Activated T-helper 1 cell treated with anti-CD3 and anti-CD28 coated beads, Interleukin-2, amount 50 U/mL, for 16 hours (primary cell): Measurements from ENCODE around the gene CELSR2.
"Not testable (repeated sequence)": the region's sequence is repeated elsewhere in the genome, so short reads cannot be mapped to it uniquely, and the experiment has no call there.

ENCODE experiments used
- DNase-seq, 2 donors: peaks; one replicate each; pipeline ENCODE4 v3.0.0-alpha.2; 2020; ENCODE audit warnings: low read depth in 1 of 2, low spot score in 1 of 2

CELSR2 gene

DNA sequence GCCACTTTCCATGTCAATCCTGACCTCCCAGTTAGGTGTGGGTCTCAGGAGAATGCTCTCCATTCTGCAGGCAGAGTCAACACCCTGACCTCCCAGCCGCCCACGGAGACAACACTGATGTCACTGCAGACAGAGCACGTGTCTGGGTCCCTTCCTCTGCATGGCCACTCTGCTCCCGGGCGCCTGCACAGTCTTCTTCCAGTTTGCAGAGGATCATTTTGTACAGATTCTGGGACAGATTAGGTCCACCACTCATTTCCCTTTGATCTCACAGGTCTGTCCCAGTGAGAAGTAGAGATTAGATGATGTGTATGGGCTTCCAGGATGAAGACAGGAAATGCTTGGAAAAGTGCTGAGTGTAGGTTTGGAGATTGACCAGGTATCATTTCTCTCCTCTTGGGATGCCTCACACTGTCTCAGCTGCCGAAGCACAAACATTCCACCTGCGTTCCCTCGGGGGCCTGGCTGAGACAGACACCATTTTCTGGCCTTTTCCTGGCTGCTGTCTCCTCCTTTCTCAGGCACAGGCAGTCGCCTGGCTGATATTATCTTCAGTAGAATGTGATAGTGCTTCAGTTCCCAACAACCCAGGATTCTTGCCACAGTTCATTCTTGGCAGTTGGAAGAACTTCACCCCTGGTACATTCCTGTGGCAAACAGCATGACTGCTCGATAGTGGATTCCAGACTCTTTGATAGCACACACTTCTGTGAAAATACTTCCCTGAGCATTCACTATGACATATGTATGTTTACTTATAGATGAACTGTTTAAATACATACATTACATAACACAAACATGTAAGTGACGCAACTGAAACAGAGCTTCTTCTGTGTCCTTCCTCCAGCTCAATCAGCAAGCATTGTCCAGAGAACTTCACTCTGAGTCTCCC lies 49.6 kb downstream of the CELSR2 start:
- DNase-seq, result no peak

GRCh38 chr1:109299558-109300343 lies 50.4 kb downstream of the CELSR2 start:
- DNase-seq, result no peak

DNA sequence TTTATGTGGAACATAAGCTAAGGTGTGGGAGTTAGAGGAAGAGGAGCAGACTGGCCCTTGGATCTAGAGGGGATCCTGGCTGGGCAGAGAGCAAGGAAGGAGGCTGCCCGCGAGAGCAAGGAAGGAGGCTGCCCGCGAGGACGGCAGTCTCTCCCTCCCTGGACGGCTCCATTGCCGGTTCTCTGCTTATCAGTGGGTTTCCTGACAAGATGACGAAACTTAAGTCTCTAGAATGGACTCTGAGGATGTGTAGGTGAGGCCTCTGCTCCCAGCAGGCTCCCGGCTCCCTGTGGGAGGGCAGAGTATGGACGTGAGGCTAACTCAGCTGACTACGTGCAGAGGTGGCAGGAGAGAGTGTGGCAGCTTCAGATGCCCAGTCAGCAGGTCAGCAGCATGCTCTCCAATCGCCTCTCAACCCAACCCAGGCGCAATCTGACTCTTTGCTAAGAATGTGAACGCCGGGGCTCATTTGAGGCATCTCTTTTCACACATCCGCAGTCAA lies 51.4 kb downstream of the CELSR2 start:
- no peak for DNase-seq

GRCh38 chr1:109301874-109302273 lies 52.5 kb downstream of the CELSR2 start:
- DNase-seq, result no peak

DNA sequence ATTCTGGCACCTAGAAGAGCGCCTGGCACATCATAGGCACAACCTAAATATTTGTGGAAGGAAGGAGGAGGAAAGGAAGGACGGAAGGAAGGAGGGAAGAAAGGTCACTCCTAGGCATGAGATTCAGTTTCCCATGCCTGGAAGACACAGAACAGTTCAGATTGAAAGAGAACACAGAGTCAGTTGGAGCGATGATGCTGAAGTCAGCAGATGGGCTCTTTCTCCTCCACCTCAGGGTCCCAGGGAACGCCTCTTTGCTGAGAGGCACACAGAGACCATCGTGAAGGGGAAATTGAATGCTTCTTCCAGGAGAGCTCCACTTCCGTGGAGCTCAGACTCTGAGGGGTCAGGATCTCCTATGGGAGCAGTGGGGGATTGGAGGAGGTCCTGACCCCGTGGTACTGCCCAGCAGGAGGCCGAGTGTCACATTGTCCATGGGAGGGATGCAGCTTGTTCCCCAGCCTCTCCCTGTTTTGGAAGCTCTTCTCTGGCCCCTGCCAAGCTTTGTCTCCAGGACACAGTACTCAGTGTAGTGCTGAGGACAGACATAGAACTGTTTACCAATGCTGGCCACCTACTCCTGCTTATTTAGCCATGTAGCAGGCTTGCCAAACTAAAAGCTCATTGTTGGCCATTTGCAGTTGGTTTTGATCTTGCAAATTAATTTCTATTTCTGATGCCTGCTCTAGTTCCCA lies 55.0 kb downstream of the CELSR2 start:
- no peak for DNase-seq

DNA sequence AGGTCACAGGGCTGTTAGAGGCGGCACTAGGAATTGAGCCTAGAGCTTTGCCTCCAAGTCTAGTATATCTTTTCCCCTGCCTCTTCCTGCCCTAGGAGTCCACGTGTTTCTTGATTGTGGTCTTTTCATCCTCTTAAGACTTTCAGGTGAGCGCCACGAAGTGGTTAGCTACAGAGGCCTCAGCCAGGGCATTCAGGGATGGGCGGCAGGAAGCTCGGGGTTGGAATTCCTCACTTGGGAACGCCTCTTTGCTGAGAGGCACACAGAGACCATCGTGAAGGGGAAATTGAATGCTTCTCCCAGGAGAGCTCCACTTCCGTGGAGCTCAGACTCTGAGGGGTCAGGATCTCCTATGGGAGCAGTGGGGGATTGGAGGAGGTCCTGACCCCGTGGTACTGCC lies 56.7 kb downstream of the CELSR2 start:
- DNase-seq, result not testable (repeated sequence)

DNA sequence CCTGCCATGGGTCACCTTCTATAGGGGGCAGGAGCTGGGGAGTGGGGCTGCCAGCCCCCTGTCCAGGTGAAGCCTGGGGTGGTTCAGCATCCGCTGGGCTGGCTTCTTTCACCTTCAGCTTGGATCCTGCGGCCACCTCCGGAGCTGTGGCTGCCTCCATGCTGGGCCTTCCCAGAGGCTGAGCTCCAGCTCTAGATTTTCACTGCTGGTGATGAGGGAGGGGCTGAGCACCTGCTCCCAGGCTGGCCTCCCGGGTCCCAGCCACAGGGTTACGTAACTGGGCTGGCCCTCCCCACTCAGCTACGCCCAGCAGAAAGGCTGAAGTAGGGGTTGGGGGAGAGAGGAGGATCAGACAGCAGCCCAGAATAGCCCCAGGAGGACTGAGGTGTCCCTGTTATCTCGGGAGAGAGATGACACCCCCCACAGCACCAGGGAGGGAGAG lies 57.5 kb downstream of the CELSR2 start, which contains the start of gene MYBPHL:
MYBPHL (minus strand) TSS at position 180 of the 442 bp plus-strand sequence; CDS start at position 160, 20 bp downstream.
- no peak for DNase-seq

- DNase-seq, result no peak
Observed at GRCh38 chr1:109307274-109308021, 58.1 kb downstream of the CELSR2 start.

- DNase-seq, result no peak
Observed at GRCh38 chr1:109309347-109309746, 60.0 kb downstream of the CELSR2 start.

- no peak for DNase-seq
Observed at GRCh38 chr1:109312246-109312645, 62.9 kb downstream of the CELSR2 start.

- DNase-seq, result no peak
Observed at GRCh38 chr1:109312978-109313775, 63.8 kb downstream of the CELSR2 start.

DNA sequence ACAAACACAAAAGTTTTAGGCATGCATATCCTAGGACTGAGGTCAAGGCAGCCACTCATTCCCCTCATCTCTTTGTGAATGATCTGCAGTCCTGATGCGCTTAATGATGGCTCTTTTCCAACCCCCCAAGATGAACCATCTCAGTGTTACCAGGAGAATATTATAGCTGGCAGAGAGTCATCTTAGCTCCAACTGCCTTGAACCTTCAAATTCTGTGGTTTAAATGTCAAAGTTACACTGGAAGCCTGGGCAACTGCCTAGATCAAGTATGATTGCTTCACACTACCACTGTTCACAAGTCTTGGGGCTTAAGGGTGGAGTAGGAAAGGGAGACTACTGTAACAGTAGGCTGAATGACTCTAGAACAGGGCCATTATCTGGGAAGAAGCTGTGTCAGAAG lies 65.5 kb downstream of the CELSR2 start:
- no peak for DNase-seq

- no peak for DNase-seq
Observed at GRCh38 chr1:109315288-109315687, 65.9 kb downstream of the CELSR2 start.

GRCh38 chr1:109316506-109316905 lies 67.2 kb downstream of the CELSR2 start:
- DNase-seq, result no peak

- DNase-seq, result no peak
Observed at GRCh38 chr1:109319114-109319513, 69.8 kb downstream of the CELSR2 start.

DNA sequence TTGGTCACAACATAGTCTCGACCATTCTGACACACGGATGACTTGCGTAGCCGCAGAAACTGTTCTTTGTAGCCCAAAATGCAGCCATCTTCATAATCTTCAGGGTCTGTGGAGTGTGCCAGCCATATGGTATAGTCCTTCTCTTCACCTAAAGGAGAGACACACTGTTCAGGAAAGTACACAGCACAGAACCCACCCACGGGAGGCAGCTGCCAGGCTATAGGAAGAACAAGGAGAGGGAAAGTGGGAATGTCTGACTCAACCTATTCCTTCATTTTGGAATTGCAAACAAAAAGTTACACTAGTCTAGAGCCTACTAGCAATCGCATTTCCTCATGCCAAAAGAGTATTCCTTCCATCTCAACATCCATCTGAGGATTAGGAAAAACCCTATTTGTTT lies 73.6 kb downstream of the CELSR2 start:
- DNase-seq, result no peak
